Epithelial cell of proximal tubule (primary cell): ENCODE data around the gene PYGB. TPM values are rescaled to one million over a fixed set of nuclear protein-coding genes. Genes with fewer than 3 reads are reported as not detected.

Experiments
- DNase-seq: peaks from one replicate; pipeline ENCODE4 v3.0.0-alpha.2; 2011; ENCODE audit warnings: low read depth
- H3K4me3 ChIP-seq: 2 replicates; pipeline ENCODE4 v1.5.1; 2011; ENCODE audit warnings: low read depth, mild to moderate bottlenecking, low read length
- total RNA-seq: library from RNA; depleted of rRNA; stranded (reverse); fragments of >200 nt; gene quantifications from 2 replicates; pipeline ENCODE4 v1.2.3, GENCODE V29; 2015
- TF ChIP-seq, protein P1 (sequence below): conservative IDR thresholded peaks from 2 replicates; pipeline ENCODE4 v1.5.1; 2012; ENCODE audit warnings: low read depth, mild to moderate bottlenecking, low read length

Gene PYGB
- total RNA-seq, 1 donor from 2014 or later, result 145 TPM

DNA sequence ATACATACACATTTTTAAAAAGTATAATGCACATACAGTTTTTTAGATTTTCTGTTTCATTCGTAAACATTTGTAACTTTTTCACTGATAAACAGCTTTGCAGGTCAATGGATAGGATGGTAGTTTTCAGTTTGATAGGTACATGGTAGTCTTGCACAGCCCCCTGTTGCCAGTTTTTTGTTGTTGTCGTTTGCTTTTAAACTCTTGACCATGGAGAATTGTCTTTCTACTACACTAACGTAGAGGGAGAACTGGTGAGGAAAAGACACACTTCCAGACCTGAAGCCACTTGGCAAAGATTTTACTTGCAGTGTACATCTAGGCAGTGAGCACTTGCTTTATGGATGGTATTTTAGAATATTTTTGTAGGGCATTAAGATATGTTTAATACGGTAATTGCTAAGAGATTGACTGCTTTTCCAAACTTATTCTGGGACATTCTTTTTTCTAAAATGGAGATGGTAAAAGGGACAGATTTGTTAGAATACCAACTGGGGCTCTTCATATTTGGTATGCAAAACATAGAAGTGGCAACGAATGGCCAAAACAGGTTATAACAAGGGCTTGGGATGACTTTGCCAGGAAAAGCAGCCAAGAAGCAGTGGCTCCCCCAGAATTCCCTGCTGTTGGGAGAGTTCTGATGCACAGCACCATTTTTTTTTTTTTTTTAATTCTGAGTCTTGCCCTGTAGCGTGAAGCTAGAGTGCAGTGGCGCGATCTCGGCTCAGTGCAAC lies 1.5 kb downstream of the PYGB start:
- H3K4me3 ChIP-seq, result peak overlapping the region; percentile 82
- TF ChIP-seq, protein P1, sequence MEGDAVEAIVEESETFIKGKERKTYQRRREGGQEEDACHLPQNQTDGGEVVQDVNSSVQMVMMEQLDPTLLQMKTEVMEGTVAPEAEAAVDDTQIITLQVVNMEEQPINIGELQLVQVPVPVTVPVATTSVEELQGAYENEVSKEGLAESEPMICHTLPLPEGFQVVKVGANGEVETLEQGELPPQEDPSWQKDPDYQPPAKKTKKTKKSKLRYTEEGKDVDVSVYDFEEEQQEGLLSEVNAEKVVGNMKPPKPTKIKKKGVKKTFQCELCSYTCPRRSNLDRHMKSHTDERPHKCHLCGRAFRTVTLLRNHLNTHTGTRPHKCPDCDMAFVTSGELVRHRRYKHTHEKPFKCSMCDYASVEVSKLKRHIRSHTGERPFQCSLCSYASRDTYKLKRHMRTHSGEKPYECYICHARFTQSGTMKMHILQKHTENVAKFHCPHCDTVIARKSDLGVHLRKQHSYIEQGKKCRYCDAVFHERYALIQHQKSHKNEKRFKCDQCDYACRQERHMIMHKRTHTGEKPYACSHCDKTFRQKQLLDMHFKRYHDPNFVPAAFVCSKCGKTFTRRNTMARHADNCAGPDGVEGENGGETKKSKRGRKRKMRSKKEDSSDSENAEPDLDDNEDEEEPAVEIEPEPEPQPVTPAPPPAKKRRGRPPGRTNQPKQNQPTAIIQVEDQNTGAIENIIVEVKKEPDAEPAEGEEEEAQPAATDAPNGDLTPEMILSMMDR, result no peak
- DNase-seq, result no peak

DNA sequence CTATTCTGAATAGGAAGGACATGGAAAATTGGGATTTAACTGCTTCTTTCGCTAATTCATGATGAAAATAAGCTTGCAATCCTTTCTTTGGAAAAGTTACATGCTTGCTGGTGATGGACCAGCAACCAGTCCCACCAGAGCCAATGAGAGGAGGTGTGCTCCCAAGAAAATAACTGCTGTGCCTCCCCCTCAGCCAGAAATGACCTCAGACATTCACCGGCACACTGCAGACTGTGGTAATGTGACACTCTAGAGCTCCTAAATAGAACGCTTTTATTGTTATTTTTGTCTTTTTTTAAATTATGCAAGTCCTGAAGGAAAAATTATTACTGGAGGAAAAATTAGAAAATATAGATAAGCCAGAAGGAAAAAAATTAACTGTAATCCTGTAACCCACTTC lies 2.6 kb downstream of the PYGB start:
- DNase-seq, result no peak
- peak overlapping the region; percentile 82 for H3K4me3 ChIP-seq
- TF ChIP-seq, protein P1, result no peak

DNA sequence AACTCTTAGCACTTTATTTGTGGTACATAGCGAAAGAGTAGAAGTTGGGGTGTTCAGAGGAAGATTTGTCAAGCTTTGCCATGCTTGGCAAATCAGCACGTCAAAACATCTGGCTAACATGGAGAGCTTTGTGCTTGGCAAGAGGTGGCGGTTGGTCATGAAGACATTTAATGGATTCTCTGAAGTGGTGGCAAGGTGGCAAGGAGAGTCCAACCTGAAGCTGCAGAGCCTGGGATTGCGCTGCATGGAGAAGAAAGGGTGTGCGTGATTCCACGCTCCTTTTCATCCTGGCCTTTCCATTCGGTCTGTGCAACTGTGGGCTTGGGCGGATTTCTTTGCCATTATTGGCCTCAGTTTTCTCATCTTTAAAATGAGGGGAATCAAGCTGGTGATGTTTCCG lies 3.1 kb downstream of the PYGB start:
- DNase-seq, result no peak
- TF ChIP-seq, protein P1, result no peak
- H3K4me3 ChIP-seq, result peak overlapping the region; percentile 82

DNA sequence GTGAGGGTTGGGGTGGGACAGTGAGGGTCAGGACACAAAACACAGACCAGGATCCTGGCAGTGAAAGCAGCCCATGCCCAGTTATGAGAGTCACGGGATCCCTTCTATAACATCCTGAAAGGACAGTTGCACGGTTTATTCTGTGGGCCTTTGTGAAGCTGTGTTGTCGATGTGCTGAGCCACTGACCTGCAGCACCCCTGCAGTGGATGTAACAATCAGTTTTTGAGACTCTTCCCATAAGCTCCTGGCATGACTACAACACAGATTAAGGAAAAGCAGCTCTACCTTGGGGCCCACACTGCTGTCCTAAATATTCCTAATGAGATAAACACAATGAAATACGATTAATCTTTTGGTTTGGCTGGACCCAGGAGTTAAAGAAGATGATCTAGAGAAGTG lies 3.7 kb downstream of the PYGB start:
- no peak for DNase-seq
- TF ChIP-seq, protein P1, result no peak
- peak overlapping the region; percentile 82 for H3K4me3 ChIP-seq

DNA sequence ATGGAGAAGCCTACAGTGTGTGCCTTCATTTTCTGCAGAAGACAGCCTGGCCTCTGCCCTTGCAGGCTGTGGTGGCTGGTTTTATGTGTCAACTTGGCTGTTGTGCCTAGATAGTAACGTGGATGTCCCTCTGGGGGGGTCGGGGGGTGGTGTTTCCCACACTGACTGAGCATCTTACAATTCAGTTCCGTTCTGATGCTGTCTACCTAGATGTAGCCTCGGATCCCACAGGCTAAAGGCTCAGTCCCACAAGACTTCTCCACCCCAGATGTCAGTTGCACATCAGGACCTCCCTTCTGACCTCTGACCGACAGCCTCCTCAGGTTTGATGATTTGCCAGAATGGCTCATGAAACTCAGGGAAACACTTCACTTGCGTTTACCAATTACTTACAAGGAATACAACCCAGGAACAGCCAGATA lies 4.4 kb downstream of the PYGB start:
- peak overlapping the region; percentile 82 for H3K4me3 ChIP-seq
- DNase-seq, result no peak
- TF ChIP-seq, protein P1, result no peak

DNA sequence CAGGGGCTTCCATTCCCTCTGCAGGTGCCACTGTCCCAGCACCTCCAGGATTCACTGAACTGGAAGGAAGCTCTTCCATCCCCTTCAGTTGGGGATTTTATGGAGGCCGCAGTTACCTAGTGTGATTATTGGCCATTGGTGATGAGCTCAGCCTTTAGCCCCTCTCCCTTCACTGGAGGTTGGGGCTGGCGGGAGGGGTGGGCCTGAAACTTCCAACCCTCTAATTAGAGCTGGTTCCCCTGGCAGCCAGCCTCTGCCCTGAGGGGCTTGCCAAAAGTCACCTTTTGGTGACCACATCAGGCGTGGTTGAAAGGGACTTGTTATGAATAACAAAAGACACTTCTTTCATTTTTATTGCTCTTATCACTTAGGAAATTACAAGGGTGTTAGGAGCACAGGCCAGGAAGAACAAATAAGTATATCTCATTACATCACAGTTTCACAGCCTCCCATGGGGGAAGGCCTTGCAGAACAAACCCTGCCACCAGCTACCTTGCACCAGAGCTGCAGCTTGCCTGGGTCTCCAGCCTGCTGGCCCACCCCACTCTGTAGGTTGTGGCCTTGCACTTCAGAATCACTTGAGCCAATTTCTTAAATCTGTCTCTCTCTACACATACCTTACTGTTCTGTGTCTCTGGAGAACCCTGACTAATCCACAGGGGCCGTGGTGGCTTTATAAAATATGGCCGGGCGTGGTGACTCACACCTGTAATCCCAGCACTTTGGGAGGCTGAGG lies 5.0 kb downstream of the PYGB start:
- no peak for DNase-seq
- H3K4me3 ChIP-seq, result peak overlapping the region; percentile 82
- TF ChIP-seq, protein P1, result no peak
